GM12892 (cell line): ENCODE data around the gene ATP8B4.

Experiments
- POLR2A ChIP-seq: IDR thresholded peaks from 2 replicates; pipeline ENCODE4 v1.6.1; 2011; ENCODE audit warnings: low read depth, low read length, control low read depth
- POLR2AphosphoS5 ChIP-seq: IDR thresholded peaks from 2 replicates; pipeline ENCODE4 v1.6.1; 2011; ENCODE audit warnings: low read depth, low read length, control low read depth

DNA sequence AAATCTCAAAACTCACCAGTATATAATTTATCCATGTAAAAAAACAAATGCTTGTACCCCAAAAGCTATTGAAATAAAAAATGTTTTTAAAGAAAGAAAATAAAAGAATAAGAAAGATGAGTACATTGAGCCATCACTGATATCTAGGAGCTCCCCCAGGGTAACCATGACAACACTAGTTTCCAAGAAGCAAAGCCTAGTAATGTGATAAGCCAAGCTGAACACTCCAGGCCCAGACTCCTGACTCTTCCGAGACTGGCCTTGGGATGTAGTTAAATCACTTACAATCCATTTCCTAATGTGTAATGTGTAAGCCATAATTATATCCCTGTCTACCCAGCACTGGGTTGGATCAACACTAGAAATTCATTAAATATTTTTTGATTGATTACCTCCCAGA, 21.1 kb upstream of the ATP8B4 start:
- no peak for TF ChIP-seq POLR2AphosphoS5
- TF ChIP-seq POLR2A = no peak
